IPS-18c (cell line): ENCODE measurements around the gene SSBP1.
"Not testable (repeated sequence)": the region's sequence is repeated elsewhere in the genome, so short reads cannot be mapped to it uniquely, and the experiment has no call there.

Experiments used
- H3K4me3 ChIP-seq: 2 replicates; pipeline ENCODE4 v1.7.0; 2013; ENCODE audit warnings: low read depth, mild to moderate bottlenecking, low read length, moderate library complexity; ENCODE audit not compliant: insufficient read depth
- H3K9me3 ChIP-seq: one replicate; pipeline ENCODE4 v1.6.1; 2013; ENCODE audit warnings: mild to moderate bottlenecking, low read length, moderate library complexity; ENCODE audit not compliant: control insufficient read depth, insufficient read depth

Gene SSBP1, protein sequence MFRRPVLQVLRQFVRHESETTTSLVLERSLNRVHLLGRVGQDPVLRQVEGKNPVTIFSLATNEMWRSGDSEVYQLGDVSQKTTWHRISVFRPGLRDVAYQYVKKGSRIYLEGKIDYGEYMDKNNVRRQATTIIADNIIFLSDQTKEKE

DNA sequence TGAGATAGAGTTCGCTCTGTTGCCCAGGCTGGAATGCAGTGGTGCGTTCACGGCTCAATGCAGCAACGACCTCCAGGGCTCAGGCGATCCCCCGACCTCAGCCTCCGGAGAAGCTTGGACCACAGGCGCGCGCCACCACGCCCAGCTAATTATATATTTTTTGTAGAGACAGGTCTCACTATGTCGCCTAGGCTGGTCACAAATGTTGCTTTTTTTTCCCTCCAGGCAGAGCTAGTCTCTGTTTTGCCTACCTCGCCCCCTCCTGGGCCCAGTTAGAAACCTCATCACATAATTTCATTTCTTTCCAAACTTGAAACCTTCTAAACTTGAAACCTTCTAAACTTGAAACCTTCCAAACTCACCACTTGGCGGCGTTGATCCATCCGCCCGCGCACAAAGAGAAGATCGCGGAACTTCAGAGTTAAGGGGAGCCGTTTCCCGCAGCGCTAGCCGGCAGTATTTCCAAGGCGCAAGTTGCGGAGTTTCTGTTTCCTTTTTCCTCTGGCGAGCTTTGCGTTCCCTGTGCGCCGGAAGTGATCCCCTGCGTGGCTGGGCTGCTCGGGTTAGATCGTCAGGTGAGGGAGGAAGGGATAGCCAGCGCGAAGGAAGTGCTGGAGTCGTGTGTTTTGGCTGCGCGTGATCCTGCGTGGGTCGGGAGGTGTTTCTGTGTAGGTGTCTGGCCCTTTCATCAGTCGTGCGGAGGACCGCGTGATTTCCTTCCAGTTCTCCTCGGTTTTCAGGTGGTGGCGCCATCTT is at the start of gene SSBP1:
TSS of gene SSBP1 (plus strand) at position 523 of the 756 bp plus-strand sequence. CDS start 809 bp downstream, outside the sequence.
- Histone ChIP-seq H3K4me3 (peak within 1 kb of the TSS; percentile 80), H3K9me3 (no peaks in the 10 kb centered on the region)

DNA sequence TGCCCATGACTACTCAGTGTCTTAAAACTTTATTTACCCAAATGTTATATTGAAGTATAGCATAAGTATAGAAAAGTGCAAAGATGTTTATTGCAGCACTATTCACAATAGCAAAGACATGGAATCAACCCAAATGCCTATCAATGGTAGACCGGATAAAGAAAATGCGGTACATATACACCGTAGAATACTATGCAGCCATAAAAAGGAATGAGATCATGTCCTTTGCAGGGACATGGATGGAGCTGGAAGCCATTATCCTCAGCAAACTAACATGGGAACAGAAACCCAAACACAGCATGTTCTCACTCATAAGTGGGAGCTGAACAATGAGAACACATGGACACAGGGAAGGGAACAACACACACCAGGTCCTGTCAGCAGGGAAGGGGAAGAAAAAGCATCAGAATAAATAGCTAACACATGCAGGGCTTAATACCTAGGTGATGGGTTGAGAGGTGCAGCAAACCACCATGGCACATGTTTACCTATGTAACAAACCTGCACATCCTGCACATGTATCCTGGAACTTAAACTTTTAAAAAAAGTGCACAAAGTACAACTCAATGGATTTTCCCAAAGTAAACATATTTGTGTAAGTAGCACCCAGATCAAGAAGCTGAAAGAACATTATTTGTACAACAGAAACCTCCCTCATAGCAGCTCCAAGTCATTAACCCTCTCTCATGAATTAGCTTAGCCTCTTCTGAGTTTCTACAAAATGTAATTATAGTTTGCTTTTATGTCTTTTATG is 48.9 kb upstream of the SSBP1 start:
- not testable (repeated sequence) for H3K9me3 ChIP-seq, H3K4me3 ChIP-seq

DNA sequence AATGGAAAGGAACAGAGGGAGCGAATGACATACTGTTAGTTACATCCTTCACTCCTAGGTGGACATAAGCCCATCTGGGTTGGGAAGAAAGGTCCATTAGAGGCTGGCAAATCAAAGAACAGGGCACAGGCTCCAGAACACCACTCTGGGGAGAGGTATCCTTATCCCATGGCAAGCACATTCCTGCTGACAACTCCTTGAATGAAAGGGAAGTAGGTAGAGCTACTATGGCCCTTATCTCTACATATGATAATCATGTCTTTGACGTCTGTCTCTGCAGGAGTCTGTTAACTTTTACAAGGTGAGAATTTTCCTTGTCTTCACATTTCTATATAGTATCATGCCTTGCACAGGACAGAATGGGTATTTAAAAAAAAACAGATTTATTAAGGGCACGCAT is 46.6 kb upstream of the SSBP1 start:
- no peak overlapping the region for H3K4me3 ChIP-seq
- H3K9me3 ChIP-seq = no peaks in the 10 kb centered on the region

DNA sequence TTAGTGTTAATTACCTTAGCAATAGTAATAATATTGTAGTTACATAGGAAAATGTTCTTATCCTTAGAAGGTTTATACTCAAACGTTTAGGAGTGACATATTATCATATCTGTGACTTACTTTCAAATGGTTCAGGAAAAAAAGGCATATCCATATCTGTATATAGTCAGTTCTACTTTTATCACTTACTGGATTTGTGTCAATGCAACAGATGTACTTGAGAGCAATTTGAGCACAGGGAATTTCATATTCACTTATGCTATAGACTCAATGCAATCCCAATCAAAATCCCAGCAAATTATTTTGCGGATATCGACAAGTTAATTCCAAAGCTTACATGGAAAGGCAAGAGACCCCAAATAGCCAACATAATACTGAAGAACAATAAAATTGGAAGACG is 46.2 kb upstream of the SSBP1 start:
- no peaks in the 10 kb centered on the region for H3K9me3 ChIP-seq
- no peak overlapping the region for H3K4me3 ChIP-seq

DNA sequence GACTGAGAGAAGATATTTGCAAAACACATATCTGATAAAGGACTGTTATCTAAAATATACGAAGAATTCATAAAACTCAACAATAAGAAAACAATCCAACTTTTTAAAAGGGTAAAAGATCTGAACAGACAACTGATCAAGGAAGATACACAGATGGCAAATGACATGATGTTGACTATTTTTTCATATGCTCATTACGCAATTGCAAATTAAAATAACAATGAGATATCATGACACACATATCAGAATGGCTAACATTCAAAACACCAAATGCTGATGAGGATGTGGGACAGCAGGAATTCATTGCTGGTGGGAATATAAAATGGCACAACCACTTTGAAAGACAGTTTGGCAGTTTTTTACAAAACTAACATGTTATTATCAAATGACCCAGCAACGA is 45.1 kb upstream of the SSBP1 start:
- no peaks in the 10 kb centered on the region for H3K9me3 ChIP-seq
- H3K4me3 ChIP-seq = no peak overlapping the region

DNA sequence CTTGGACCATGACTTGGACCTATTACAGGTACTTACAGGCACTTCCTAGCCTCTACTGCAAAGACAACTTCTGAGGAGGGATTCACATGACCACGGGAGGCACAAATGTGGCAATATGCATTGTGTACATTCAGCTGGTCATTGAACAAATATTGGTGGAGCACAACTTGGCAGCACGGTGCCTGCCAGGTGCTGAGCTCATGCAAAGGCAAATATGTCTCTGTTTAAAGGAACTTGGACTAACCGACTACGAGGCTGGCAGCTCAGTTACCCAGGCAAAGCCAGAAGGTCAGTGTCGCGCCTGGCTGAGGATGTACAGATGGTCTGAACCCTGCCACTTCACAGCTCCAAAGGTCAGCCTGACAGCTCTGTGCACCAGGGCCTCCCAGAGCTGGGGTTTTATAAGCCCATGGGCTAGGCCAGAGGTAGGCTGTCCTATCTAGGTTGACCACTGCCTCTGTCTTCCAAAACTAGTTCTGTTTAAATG is 42.3 kb upstream of the SSBP1 start:
- no peaks in the 10 kb centered on the region for H3K9me3 ChIP-seq
- no peak overlapping the region for H3K4me3 ChIP-seq

DNA sequence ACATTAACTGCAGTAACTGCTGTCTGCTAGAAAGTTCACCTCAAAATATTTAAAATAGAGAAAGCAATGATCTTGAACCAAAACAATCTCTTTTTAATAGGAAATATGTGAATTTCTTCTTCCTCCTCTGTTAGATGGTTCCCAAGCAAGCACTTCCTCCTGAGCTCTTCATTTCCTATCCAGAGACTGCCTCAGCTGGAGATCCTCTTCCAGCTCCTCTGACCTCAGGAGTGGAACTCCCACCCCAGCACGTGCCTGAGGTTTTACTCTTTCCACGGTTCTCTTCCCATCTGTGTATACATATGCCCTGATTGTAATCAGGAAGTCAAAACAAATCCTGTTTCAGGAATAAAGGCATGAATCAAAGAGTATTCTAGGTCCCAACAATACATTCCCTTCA is 41.8 kb upstream of the SSBP1 start:
- H3K4me3 ChIP-seq = no peak overlapping the region

DNA sequence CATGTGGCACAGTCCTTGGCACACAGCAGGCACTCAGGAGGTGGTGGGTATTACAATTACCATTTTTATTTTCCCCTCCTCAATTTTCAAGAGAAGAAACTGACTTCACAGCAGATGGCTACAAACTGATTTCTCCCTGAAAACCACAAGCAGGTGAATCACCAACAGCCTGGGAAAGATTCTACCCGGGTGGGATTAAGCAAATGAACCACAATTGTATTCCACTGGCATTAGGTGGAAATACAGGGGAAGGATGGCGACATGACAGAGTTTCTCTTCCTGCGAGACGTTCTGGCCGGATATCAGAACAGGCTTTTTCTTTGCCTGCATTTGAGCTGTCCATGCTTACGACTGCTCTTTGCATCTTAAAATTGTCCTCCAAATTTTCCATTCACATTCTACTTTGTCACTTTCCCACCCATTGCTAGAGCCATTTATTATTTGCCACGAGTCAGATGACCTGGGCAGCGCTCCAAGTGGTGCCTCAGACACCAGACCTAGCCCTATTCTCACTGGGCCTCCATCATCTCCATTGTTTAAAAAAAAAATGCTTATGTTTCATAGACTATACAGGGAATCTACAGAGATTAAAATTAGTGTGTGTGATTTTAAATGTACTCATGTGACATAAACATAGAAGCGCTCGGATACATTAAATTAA is 40.8 kb upstream of the SSBP1 start:
- Histone ChIP-seq H3K9me3 (no peaks in the 10 kb centered on the region), H3K4me3 (no peak overlapping the region)

More for the DNA sequence above, 41.8 kb upstream of the SSBP1 start:
- no peaks in the 10 kb centered on the region for H3K9me3 ChIP-seq

DNA sequence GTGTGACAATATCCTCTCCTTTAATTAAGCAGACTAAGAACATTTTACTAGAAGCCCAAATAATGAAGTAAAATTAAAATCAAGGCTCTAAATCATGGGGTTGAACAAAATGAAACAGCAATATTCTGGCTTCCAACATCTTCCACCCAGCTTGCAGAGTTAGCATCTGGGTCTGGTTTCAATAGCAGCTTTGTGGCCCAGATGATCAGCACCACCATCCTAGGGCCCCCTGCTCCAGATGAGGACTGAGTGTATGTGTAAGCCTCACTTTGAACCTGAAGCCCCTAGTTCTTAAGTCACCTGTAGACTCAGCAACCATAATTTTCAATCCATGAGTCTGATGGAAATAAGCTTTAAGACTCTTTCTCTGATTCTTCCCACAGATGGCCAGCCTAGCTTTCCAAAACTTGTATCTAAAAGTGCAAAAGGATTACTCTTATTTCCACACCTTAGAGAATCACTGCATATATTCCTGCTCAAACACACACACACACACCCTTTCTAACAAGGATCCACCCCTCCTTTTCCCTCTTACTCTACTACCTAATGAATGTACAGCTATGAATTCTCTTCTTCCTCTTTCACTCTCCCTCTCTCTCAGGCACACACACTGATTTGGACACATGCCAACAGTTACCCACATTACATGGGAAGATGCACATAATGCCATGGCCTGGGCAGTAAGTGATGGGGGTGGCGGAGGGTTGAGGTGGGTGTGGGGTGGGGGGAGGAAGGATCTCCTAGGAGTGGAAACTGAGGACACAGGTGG is 39.7 kb upstream of the SSBP1 start:
- H3K4me3 ChIP-seq = no peak overlapping the region
- H3K9me3 ChIP-seq = no peaks in the 10 kb centered on the region

DNA sequence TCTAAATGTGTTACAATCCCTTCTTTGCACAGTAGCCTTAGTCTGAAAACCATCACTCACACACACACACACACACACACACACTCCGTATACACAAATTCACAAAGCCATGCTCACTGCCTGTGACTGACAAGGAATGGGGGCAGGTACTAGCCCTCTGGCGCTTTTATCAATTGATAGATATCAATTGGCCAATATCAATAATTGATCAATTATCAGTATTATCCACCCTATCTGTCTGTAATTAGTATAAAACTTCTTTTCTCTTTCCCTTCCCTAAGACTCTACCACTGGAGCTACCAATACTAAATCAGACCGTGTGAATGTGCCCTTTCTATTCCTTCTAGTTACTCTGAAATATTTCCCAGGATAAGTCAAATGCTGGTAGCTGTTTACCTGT is 38.3 kb upstream of the SSBP1 start:
- H3K4me3 ChIP-seq = no peak overlapping the region

DNA sequence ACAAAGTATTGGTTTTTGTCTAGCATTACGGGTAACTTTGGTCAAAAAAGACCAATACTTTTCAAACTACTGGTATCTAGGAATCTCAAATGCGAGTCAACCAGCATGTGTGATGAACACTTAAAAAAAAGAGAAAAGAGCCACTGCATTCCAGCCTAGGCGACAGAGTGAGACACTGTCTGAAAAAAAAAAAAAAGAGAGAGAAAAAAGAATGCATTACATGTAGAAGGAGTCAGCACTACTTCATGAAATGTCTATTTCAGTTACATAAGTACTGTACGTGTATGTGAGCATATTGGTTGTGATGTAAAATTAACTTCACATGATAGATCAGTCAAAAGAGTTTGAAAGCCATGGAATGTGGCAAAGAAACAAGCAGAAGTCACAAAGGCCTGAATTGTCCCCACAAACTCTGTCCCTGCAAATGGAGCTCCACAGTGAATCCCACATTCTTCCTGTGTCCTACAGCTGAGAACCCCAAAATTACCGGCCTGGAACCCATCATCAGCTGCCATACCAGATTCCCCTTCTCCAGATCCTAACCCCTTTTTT is 37.8 kb upstream of the SSBP1 start:
- peak overlapping the region; percentile 57; the same call in 1 of the 2 replicates for H3K4me3 ChIP-seq
- H3K9me3 ChIP-seq = no peaks in the 10 kb centered on the region

More for the DNA sequence above, 38.3 kb upstream of the SSBP1 start:
- no peaks in the 10 kb centered on the region for H3K9me3 ChIP-seq

DNA sequence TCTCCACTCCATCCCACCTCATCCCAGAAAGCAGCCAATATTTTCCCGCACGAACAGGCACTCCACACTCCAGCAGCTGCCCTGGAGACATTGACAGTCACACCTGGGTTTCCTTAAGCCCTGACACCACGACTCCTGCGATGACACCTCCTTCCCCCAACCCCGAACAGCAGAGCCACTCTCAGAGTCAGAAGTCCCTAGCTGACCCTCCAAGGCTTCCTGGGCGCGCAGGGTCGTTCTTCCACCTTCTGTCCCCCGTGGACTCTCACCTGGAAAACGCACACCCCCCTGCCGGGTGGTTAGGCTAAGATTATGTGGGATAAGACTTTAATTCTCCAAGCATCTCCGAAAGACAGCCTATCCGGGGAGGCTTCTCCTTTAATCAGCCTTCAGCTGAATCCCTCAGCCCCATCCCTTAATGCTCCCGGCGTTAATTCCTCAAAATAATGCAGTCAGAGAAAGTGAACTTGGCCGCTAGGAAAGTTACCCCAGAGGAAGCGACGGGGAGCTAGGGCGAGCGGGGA is 37.2 kb upstream of the SSBP1 start:
- H3K9me3 ChIP-seq = no peaks in the 10 kb centered on the region
- H3K4me3 ChIP-seq = peak overlapping the region; percentile 57

DNA sequence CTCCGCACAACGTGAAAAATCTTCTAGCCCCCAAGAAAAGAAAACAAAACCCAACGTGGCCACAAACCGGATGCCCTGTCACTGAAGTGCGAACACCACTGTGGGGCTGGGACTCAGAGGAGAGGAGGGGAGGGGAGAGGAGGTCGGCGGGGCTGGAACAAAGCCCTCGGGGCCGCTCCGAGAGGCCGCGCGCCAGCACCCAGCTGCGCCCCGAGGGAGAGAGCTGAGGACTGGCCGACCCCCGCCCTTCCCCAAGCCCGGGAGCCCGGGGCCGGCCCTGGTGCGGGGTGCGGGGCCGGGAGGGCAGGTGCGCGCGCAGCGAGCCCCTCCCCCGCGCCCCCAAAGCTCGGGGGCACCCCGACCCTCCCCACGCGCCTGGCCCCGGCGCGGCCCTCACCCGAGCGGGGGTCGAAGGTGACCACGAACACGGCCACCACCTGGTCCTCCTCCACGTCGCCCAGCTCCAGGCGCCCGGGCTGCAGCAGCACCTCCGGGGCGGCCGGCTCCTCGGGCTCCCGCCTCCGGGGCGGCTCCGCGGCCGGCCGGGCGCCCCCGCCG is 36.6 kb upstream of the SSBP1 start:
- peak overlapping the region; percentile 64 for H3K4me3 ChIP-seq
- no peaks in the 10 kb centered on the region for H3K9me3 ChIP-seq

DNA sequence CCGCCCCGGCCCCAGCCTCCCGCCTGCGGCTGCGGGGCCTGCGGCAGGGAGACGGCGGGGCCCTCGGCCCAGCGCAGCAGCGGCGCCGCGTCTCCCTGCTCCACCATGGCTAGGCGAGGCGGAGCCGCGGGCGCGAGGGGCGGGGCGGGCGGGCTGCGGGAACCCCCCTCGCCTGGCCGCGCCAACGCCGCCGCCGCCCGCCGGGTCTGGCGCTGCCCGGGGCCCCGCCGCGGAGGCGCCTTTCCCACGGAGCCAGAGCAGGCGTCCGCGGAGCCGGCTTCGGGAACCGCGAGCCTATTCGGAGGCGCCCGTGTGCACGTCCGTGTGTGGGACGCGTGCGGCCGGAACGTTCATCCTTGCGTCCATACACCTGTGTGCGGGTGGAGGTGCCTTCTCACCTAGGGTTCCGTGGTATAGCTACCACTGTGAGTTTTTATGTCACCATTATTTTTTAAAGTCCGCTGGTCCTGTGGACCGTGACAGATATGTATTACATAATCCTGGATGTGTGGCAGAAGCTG is 36.1 kb upstream of the SSBP1 start, which contains the start of gene DENND11:
TSS of gene DENND11 (minus strand) at position 120 of the 521 bp plus-strand sequence. CDS start at position 107, 13 bp downstream.
- Histone ChIP-seq H3K9me3 (no peaks in the 10 kb centered on the region), H3K4me3 (peak within 1 kb of the TSS; percentile 76)

DNA sequence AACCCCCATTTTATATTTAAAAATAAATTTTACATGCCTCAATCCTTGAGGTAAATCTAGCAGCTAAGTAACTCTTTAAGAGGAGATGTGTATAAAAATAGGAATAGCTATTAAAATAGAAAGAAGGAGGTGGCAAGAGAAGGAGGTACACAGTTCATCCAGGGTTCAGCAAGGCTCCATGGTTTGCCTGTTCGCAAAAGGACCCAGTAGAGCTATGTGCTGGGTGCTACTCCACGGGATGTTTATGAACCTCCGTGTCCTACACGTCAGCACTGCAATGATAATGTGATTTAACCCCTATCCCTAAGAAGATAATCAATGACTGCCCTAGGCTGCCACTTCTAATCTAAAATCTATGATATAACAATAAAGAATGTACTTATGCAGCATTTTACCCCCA is 35.3 kb upstream of the SSBP1 start:
- Histone ChIP-seq H3K9me3 (no peaks in the 10 kb centered on the region), H3K4me3 (no peak overlapping the region)

DNA sequence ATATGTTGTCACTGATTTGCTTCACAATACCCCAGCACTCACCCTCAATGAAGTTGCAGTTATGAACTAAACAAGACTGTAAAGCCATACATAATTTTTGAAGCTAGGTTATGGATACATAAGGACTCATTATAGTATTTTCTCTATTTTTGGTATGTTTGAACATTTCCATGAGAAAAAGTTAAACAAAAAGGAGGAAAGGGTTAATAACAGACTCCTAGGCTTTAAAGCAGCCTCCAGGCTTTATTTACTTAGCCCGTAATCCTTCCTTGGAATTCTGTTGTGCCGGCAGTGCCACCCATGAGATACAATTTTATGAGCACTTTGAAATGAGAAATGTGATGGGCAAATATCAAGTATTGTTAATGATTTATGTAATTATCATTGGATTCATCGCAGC is 34.0 kb upstream of the SSBP1 start:
- Histone ChIP-seq H3K4me3 (no peak overlapping the region), H3K9me3 (no peaks in the 10 kb centered on the region)
